K562 (cell line): ENCODE measurements around the gene EQTN. TPM values are rescaled to one million over a fixed set of nuclear protein-coding genes. Genes with fewer than 3 reads are reported as not detected.

Experiments used
- ATAC-seq: fragments of 200-7000 bp; cut with Tn5 transposase; 3 replicates; pipeline ENCODE4 v1.9.1; 2020; ENCODE audit warnings: moderate library complexity
- BruUV-seq: library from RNA; stranded (reverse); fragments of 400-500 nt; replicated peaks from 2 replicates; lab custom pipeline; 2021; lab: Mats Ljungman, UMichigan
- CTCF ChIA-PET: fragments of 300-600 bp; formaldehyde crosslinking; extraction: SDS; loops from one replicate; lab custom pipeline; 2021; ENCODE audit warnings: low intra/inter-chr PET ratio; lab: Yijun Ruan, JAX
- POLR2A ChIA-PET: fragments of 300-600, 350-650 bp; sonication (Branson Sonifier 250); formaldehyde crosslinking; extraction: SDS; loops from one replicate; lab custom pipeline; 2021; ENCODE audit warnings: antibody characterized with exemption, inconsistent platforms; lab: Yijun Ruan, JAX
- DNase-seq, 4 experiments: peaks; one replicate each; pipeline versions ENCODE4 v3.0.0 to v3.0.0-alpha.2; 2011 to 2018; ENCODE audit warnings: low spot score in 3 of 4, mixed read lengths in 3 of 4; ENCODE audit errors: extremely low read depth in 1 of 4
- FAIRE-seq: peaks from 2 replicates; lab custom pipeline; 2011; peaks lifted over from hg19 to GRCh38; lab: Jason Lieb, UNC
- H2AFZ ChIP-seq: 2 replicates; pipeline ENCODE4 v1.6.0; 2011; ENCODE audit warnings: low read depth, low read length, control low read depth, inconsistent platforms
- H3K27ac ChIP-seq: fragments of 200-600 bp; 3 replicates; pipeline ENCODE4 v1.8.0; 2011; ENCODE audit warnings: low read depth, mild to moderate bottlenecking, control low read depth, inconsistent platforms, low read length, moderate library complexity, mixed read lengths; ENCODE audit errors: extremely low read depth
- H3K27me3 ChIP-seq, 2 experiments: fragments of 300-600 bp in 1 of 2; 2 replicates in 1 of 2; 3 replicates in 1 of 2; pipeline versions ENCODE4 v1.6.0 to v1.8.0; 2011; ENCODE audit warnings: inconsistent platforms in 2 of 2, low read length in 2 of 2, mild to moderate bottlenecking in 1 of 2, mixed read lengths in 1 of 2, moderate library complexity in 1 of 2; ENCODE audit not compliant: control insufficient read depth in 2 of 2, insufficient read depth in 2 of 2
- H3K36me3 ChIP-seq: fragments of 300-600 bp; 3 replicates; pipeline ENCODE4 v1.8.0; 2011; ENCODE audit warnings: mild to moderate bottlenecking, low read length, inconsistent platforms; ENCODE audit not compliant: control insufficient read depth, insufficient read depth
- H3K4me1 ChIP-seq, 2 experiments: fragments of 200-600 bp in 1 of 2; replicated peaks in 1 of 2; 2 replicates in 1 of 2; 3 replicates in 1 of 2; pipeline versions ENCODE4 v1.5.1 to v1.8.0; 2011; ENCODE audit warnings: inconsistent platforms in 2 of 2, low read length in 2 of 2, mild to moderate bottlenecking in 1 of 2, mixed read lengths in 1 of 2, moderate library complexity in 1 of 2; ENCODE audit not compliant: control insufficient read depth in 2 of 2, insufficient read depth in 2 of 2
- H3K4me2 ChIP-seq: 2 replicates; pipeline ENCODE4 v1.6.1; 2011; ENCODE audit warnings: low read length, control low read depth, inconsistent platforms, mixed read lengths; ENCODE audit not compliant: insufficient read depth
- H3K4me3 ChIP-seq: fragments of 200-600 bp; sonication (generic), shearing (Covaris generic); 2 replicates; pipeline ENCODE4 v1.5.1; 2016; ENCODE audit warnings: control low read depth, inconsistent platforms
- H3K79me2 ChIP-seq: fragments of 200-600 bp; 3 replicates; pipeline ENCODE4 v1.8.0; 2011; ENCODE audit warnings: low read length, inconsistent platforms; ENCODE audit not compliant: control insufficient read depth, insufficient read depth
- H3K9ac ChIP-seq, 2 experiments: 2 replicates each; pipeline versions ENCODE4 v1.6.0 to v1.6.1; 2011; ENCODE audit warnings: low read depth in 2 of 2, low read length in 2 of 2, control low read depth in 1 of 2, inconsistent platforms in 1 of 2, mild to moderate bottlenecking in 1 of 2, mixed read lengths in 1 of 2; ENCODE audit not compliant: insufficient read depth in 1 of 2
- H3K9me1 ChIP-seq: one replicate; pipeline ENCODE4 v1.6.0; 2011; ENCODE audit warnings: inconsistent platforms, mild to moderate bottlenecking, low read length, moderate library complexity; ENCODE audit not compliant: control insufficient read depth, insufficient read depth
- H3K9me3 ChIP-seq: replicated peaks from 2 replicates; pipeline ENCODE4 v1.5.1; 2011; ENCODE audit warnings: low read depth, low read length, inconsistent platforms; ENCODE audit not compliant: control insufficient read depth, insufficient read depth
- H4K20me1 ChIP-seq: replicated peaks from 2 replicates; pipeline ENCODE4 v1.6.1; 2011; ENCODE audit warnings: low read length, inconsistent platforms, mixed read lengths; ENCODE audit not compliant: control insufficient read depth, insufficient read depth
- CTBP1 ChIP-seq: fragments of 450-650 bp; IDR thresholded peaks from 2 replicates; pipeline ENCODE4 v1.6.1; 2016; ENCODE audit warnings: borderline replicate concordance
- E2F1 ChIP-seq: sonication (generic); formaldehyde crosslinking; IDR thresholded peaks from 2 replicates; pipeline ENCODE4 v1.8.1; 2023; ENCODE audit warnings: mild to moderate bottlenecking, missing genetic modification reagents, moderate library complexity
- E2F4 ChIP-seq: sonication (generic); formaldehyde crosslinking; IDR thresholded peaks from 2 replicates; pipeline ENCODE4 v1.8.0; 2022; ENCODE audit warnings: mild to moderate bottlenecking, low read depth, missing genetic modification reagents
- HBP1 ChIP-seq: fragments of 450-650 bp; formaldehyde crosslinking; IDR thresholded peaks from 2 replicates; pipeline ENCODE4 v1.4.0; 2022; ENCODE audit warnings: missing genetic modification characterization
- RBFOX2 ChIP-seq: fragments of 200-400 bp; formaldehyde crosslinking; IDR thresholded peaks from 2 replicates; pipeline ENCODE4 v1.6.1; 2017; ENCODE audit warnings: low read depth, mild to moderate bottlenecking, low read length, moderate library complexity
- SMAD4 ChIP-seq: fragments of 250-450 bp; sonication (Bioruptor Pico); conservative IDR thresholded peaks from 2 replicates; pipeline ENCODE4 v1.8.0; 2021; ENCODE audit warnings: inconsistent platforms, mild to moderate bottlenecking, moderate library complexity
- SMARCB1 ChIP-seq: IDR thresholded peaks from 2 replicates; pipeline ENCODE4 v1.6.1; 2011; ENCODE audit warnings: improper control_type of control experiment, low read depth; ENCODE audit not compliant: insufficient read length
- STAT5A ChIP-seq: IDR thresholded peaks from 2 replicates; pipeline ENCODE4 v1.6.1; 2012; ENCODE audit warnings: low read length, inconsistent platforms, borderline replicate concordance
- ZNF121 ChIP-seq: sonication (generic); formaldehyde crosslinking; conservative IDR thresholded peaks from 2 replicates; pipeline ENCODE4 v1.8.0; 2022; ENCODE audit warnings: missing genetic modification reagents
- WGBS: fragments of 100-300 bp; shearing (Covaris generic); methylation state at CpG from one replicate; pipeline ENCODE4 v1.1.6; 2016; ENCODE audit warnings: low coverage, mixed read lengths; ENCODE audit not compliant: insufficient coverage; ENCODE audit errors: missing lambda C conversion rate; 5-methylcytosine and 5-hydroxymethylcytosine counted together
- in situ Hi-C: fragments of 300-500 bp; cut with MboI; formaldehyde crosslinking; loops from 4 replicates; pipeline ENCODE4 v1.15.0; 2018; ENCODE audit warnings: inconsistent platforms, mixed read lengths
- intact Hi-C: fragments of 100-400 bp; cut with micrococcal nuclease; formaldehyde crosslinking; loops from 2 replicates; pipeline ENCODE4 v1.14.2; 2022
- polyA plus RNA-seq, 8 experiments: library from polyadenylated mRNA; depleted of rRNA in 4 of 8; stranded (reverse) in 5 of 8; unstranded in 3 of 8; fragments of >200 nt; fragmentation: Nextera tagmentation in 2 of 8; fragmentation: Illumina TruSeq in 1 of 8; extraction: Ambion mirVana in 2 of 8; extraction: Trizol in 1 of 8; gene quantifications; 2 replicates each; pipeline versions ENCODE4 v1.2.1 to v1.2.3, GENCODE V29; 2011 to 2014; ENCODE audit warnings: inconsistent platforms in 1 of 8, missing spikeins in 1 of 8
- total RNA-seq, 7 experiments: library from RNA; depleted of rRNA in 6 of 7; stranded (reverse); fragments of >200 nt in 6 of 7; fragmentation: Illumina TruSeq in 2 of 7; extraction: Trizol in 2 of 7; gene quantifications; 2 replicates each; pipeline versions ENCODE4 v1.2.1 to v1.2.3, GENCODE V29; 2011 to 2021; ENCODE audit warnings: low replicate concordance in 1 of 7

Gene EQTN
- total and polyA plus RNA-seq, 9 of the 15 experiments (the other 6 are each of a cell fraction or from before 2014, with no cell fraction given), result 0.15 to 0.33 (median 0.18) TPM; not detected in 4

- in situ Hi-C loops (no loop called here), intact Hi-C loops (no loop called here)
- no peak overlapping the region for H3K4me2 ChIP-seq
- no CpG with 5 or more reads among the region's 7 CpGs for WGBS
- no peak for ATAC-seq
- H3K4me1 ChIP-seq, result no peaks in the 10 kb centered on the region
- H3K27me3 ChIP-seq, result no peaks in the 10 kb centered on the region
- no peaks in the 10 kb centered on the region for H3K9me3 ChIP-seq
- H4K20me1 ChIP-seq, result no peaks in the 10 kb centered on the region
- H3K27ac ChIP-seq, result no peak overlapping the region
- no peak overlapping the region for H2AFZ ChIP-seq
- H3K36me3 ChIP-seq, result no peaks in the 10 kb centered on the region
- H3K9me1 ChIP-seq, result no peaks in the 10 kb centered on the region
- DNase-seq, result no peak
- ChIA-PET POLR2A (no interaction called here), CTCF (no interaction called here)
- TF ChIP-seq HBP1 (CRISPR knock-in tag), result no peak
- TF ChIP-seq ZNF121, result no peak
- no peak for TF ChIP-seq SMAD4 (CRISPR knock-in tag)
- no peak for TF ChIP-seq STAT5A
- no peak for TF ChIP-seq SMARCB1
- no peak for TF ChIP-seq E2F1 (CRISPR knock-in tag)
- TF ChIP-seq E2F4 (CRISPR knock-in tag), result no peak
- no peak for TF ChIP-seq RBFOX2
- TF ChIP-seq CTBP1, result no peak
- no peak overlapping the region for H3K4me3 ChIP-seq
- no TSS peak for BruUV-seq
- no peak overlapping the region for H3K9ac ChIP-seq
- FAIRE-seq, result no peak
- H3K79me2 ChIP-seq, result peaks cover 2% of the 10 kb centered on the region
Observed at GRCh38 chr9:27344776-27345175, 47.8 kb upstream of the EQTN start.
